ENCODE results near the gene PRKN. TPM values are rescaled to one million over a fixed set of nuclear protein-coding genes. Genes with fewer than 3 reads are reported as not detected.

PRKN gene
- total RNA-seq, 1 donor from 2014 or later: 2.8 TPM

GRCh38 chr6:162358625-162359024 is 368.9 kb downstream of the PRKN start:
- Histone ChIP-seq H3F3A (ENCODE audit: low read depth) (peaks cover 4% of the 10 kb centered on the region), H3K4me2 (no peak overlapping the region), H3K79me2 (ENCODE audit: low read depth) (no peaks in the 10 kb centered on the region), H3K4me1 (peaks cover 4% of the 10 kb centered on the region), H2AFZ (replicated peaks) (no peak overlapping the region), H3K4me3 (no peak overlapping the region), H4K20me1 (ENCODE audit: low read depth) (no peaks in the 10 kb centered on the region), H3K9me3 (ENCODE audit: low read depth) (no peaks in the 10 kb centered on the region), H3K36me3 (no peaks in the 10 kb centered on the region), H3K9ac (no peak overlapping the region), H3K27ac (no peak overlapping the region), H3K27me3 (no peaks in the 10 kb centered on the region)
- H3K4me1 Mint-ChIP-seq: peaks cover 7% of the 10 kb centered on the region
- H3K36me3 Mint-ChIP-seq: no peaks in the 10 kb centered on the region
- DNase-seq (ENCODE audit: low spot score): no peak
- TF ChIP-seq EZH2 (IDR thresholded peaks at IDR 0.05): no peak
- no peak for TF ChIP-seq CTCF (IDR thresholded peaks at IDR 0.05)
- no peak for TF ChIP-seq EZH2phosphoT487 (IDR thresholded peaks at IDR 0.05)
- H3K27me3 Mint-ChIP-seq (ENCODE audit: insufficient read depth, low read depth): no peaks in the 10 kb centered on the region
- H3K9me3 Mint-ChIP-seq: no peaks in the 10 kb centered on the region
- no peak overlapping the region for H3K4me3 Mint-ChIP-seq
- no peak overlapping the region for H3K27ac Mint-ChIP-seq

- peak overlapping the region; percentile 36 for H2AFZ ChIP-seq (replicated peaks)
- no peak overlapping the region for H3K27ac Mint-ChIP-seq
Measured at GRCh38 chr6:162345051-162345511, 382.5 kb downstream of the PRKN start.

GRCh38 chr6:162344646-162345010 is 382.9 kb downstream of the PRKN start:
- peaks cover 3% of the 10 kb centered on the region for H3F3A ChIP-seq (ENCODE audit: low read depth)
- Mint-ChIP-seq H3K36me3 (no peaks in the 10 kb centered on the region), H3K9me3 (peaks cover 16% of the 10 kb centered on the region), H3K27ac (no peak overlapping the region), H3K4me1 (peaks cover 6% of the 10 kb centered on the region), H3K27me3 (ENCODE audit: insufficient read depth, low read depth) (no peaks in the 10 kb centered on the region), H3K4me3 (no peak overlapping the region)
- H3K27me3 ChIP-seq: no peaks in the 10 kb centered on the region
- no peaks in the 10 kb centered on the region for H3K36me3 ChIP-seq
- no peak overlapping the region for H3K9ac ChIP-seq
- H3K27ac ChIP-seq: no peak overlapping the region
- no peaks in the 10 kb centered on the region for H3K9me3 ChIP-seq (ENCODE audit: low read depth)
- DNase-seq (ENCODE audit: low spot score): no peak
- H3K4me1 ChIP-seq: peaks cover 21% of the 10 kb centered on the region
- H2AFZ ChIP-seq (replicated peaks): peak overlapping the region; percentile 36
- TF ChIP-seq CTCF (IDR thresholded peaks at IDR 0.05) (no peak), EZH2 (IDR thresholded peaks at IDR 0.05) (no peak), EZH2phosphoT487 (IDR thresholded peaks at IDR 0.05) (no peak)
- no peak overlapping the region for H3K4me3 ChIP-seq
- H3K79me2 ChIP-seq (ENCODE audit: low read depth): no peaks in the 10 kb centered on the region
- peak overlapping the region; percentile 27 for H3K4me2 ChIP-seq
- no peaks in the 10 kb centered on the region for H4K20me1 ChIP-seq (ENCODE audit: low read depth)

More at GRCh38 chr6:162345051-162345511, 382.5 kb downstream of the PRKN start:
- Histone ChIP-seq H3K79me2 (ENCODE audit: low read depth) (no peaks in the 10 kb centered on the region), H3K27me3 (no peaks in the 10 kb centered on the region), H3K4me1 (peaks cover 20% of the 10 kb centered on the region), H3K4me3 (no peak overlapping the region), H3K36me3 (no peaks in the 10 kb centered on the region), H3K4me2 (peak overlapping the region; percentile 27), H3F3A (ENCODE audit: low read depth) (peaks cover 3% of the 10 kb centered on the region), H3K9ac (no peak overlapping the region), H3K9me3 (ENCODE audit: low read depth) (no peaks in the 10 kb centered on the region), H4K20me1 (ENCODE audit: low read depth) (no peaks in the 10 kb centered on the region), H3K27ac (no peak overlapping the region)
- Mint-ChIP-seq H3K4me1 (peaks cover 6% of the 10 kb centered on the region), H3K4me3 (no peak overlapping the region), H3K27me3 (ENCODE audit: insufficient read depth, low read depth) (no peaks in the 10 kb centered on the region), H3K36me3 (no peaks in the 10 kb centered on the region), H3K9me3 (peaks cover 16% of the 10 kb centered on the region)
- TF ChIP-seq CTCF (IDR thresholded peaks at IDR 0.05) (no peak), EZH2 (IDR thresholded peaks at IDR 0.05) (no peak), EZH2phosphoT487 (IDR thresholded peaks at IDR 0.05) (no peak)
- no peak for DNase-seq (ENCODE audit: low spot score)

Data from neural progenitor cell (in vitro differentiated cells).